Chondrocyte (in vitro differentiated cells): Measurements from ENCODE around the gene STK38L. TPM values are rescaled to one million over a fixed set of nuclear protein-coding genes. Genes with fewer than 3 reads are reported as not detected.
A peak's percentile ranks its signal among the peaks of the same experiment; 100 is the strongest.

Experiments used
- DNase-seq: peaks from one replicate; pipeline ENCODE4 v3.0.0; 2021; ENCODE audit warnings: mixed read lengths, low spot score
- H3K27ac Mint-ChIP-seq: one replicate; pipeline ENCODE4 v1.8.0; 2021; ENCODE audit warnings: mild to moderate bottlenecking, moderate library complexity, mixed read lengths; ENCODE audit not compliant: unreplicated experiment
- H3K27me3 Mint-ChIP-seq: 2 replicates; pipeline ENCODE4 v1.8.0; 2021; ENCODE audit warnings: low read depth, mixed read lengths
- H3K36me3 Mint-ChIP-seq: 2 replicates; pipeline ENCODE4 v1.8.0; 2021; ENCODE audit warnings: low read depth, mixed read lengths
- H3K4me1 Mint-ChIP-seq: 2 replicates; pipeline ENCODE4 v1.8.0; 2021; ENCODE audit warnings: low read depth, mild to moderate bottlenecking, mixed read lengths
- H3K4me3 Mint-ChIP-seq: one replicate; pipeline ENCODE4 v1.8.0; 2021; ENCODE audit warnings: mild to moderate bottlenecking, moderate library complexity, mixed read lengths; ENCODE audit not compliant: unreplicated experiment
- H3K9me3 Mint-ChIP-seq: 2 replicates; pipeline ENCODE4 v1.8.0; 2021; ENCODE audit warnings: low read depth, mixed read lengths
- total RNA-seq: library from RNA; stranded (reverse); gene quantifications from 3 replicates; pipeline ENCODE4 v1.2.1, GENCODE V29; 2021
- TF ChIP-seq, protein P1 (sequence below): fragments of 200-600 bp; sonication (generic); IDR thresholded peaks from 2 replicates; pipeline ENCODE4 v1.5.0; 2021; ENCODE audit warnings: antibody characterized with exemption, mild to moderate bottlenecking, moderate library complexity

The STK38L gene
- total RNA-seq, 1 donor from 2014 or later = 219 TPM

- H3K27ac Mint-ChIP-seq = peak overlapping the region; percentile 61
- H3K9me3 Mint-ChIP-seq = no peaks in the 10 kb centered on the region
Measured at GRCh38 chr12:27361372-27361771, 117.3 kb downstream of the STK38L start.

DNA sequence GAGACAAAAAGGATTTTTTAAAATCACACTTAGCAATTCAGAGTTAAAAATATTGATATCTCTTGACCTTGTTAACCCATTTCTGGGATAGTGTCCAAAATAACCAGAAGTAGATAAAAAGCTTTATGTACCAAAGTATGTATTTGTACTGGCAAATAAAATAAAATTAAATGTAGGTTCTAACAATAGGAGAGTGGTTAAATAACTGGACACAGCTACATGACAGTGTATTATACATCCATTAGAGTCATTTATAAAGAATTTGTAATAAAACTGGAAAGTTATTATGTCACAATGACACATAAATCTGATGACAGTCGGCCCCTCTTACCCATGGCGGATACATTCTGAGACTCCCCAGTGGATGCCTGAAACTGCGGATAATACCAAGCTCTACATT is 122.5 kb downstream of the STK38L start:
- no peaks in the 10 kb centered on the region for H3K27me3 Mint-ChIP-seq
- DNase-seq = no peak
- TF ChIP-seq, protein P1, sequence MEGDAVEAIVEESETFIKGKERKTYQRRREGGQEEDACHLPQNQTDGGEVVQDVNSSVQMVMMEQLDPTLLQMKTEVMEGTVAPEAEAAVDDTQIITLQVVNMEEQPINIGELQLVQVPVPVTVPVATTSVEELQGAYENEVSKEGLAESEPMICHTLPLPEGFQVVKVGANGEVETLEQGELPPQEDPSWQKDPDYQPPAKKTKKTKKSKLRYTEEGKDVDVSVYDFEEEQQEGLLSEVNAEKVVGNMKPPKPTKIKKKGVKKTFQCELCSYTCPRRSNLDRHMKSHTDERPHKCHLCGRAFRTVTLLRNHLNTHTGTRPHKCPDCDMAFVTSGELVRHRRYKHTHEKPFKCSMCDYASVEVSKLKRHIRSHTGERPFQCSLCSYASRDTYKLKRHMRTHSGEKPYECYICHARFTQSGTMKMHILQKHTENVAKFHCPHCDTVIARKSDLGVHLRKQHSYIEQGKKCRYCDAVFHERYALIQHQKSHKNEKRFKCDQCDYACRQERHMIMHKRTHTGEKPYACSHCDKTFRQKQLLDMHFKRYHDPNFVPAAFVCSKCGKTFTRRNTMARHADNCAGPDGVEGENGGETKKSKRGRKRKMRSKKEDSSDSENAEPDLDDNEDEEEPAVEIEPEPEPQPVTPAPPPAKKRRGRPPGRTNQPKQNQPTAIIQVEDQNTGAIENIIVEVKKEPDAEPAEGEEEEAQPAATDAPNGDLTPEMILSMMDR = no peak

More at GRCh38 chr12:27361372-27361771, 117.3 kb downstream of the STK38L start:
- H3K4me3 Mint-ChIP-seq = no peak overlapping the region
- TF ChIP-seq, protein P1 = no peak
- H3K4me1 Mint-ChIP-seq = peaks cover 24% of the 10 kb centered on the region
- H3K27me3 Mint-ChIP-seq = no peaks in the 10 kb centered on the region
- DNase-seq = no peak
- no peaks in the 10 kb centered on the region for H3K36me3 Mint-ChIP-seq

DNA sequence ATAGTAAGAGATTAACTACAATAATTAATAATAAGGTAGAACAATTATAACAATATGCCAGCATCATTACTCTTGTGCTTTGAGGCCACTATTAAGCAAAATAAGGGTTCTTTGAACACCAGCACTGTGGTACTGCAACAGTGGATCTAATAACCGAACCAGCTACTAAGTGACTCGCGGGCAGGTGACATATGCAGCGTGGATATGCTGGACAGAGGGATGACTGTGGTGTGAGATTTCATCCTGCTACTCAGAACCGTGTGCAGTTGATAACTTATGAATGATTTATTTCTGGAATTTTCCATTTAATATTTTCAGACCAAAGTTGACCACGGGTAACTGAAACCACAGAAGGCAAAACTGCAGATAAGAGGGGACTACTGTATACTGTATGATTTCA is 123.0 kb downstream of the STK38L start:
- Mint-ChIP-seq H3K27ac (no peak overlapping the region), H3K9me3 (no peaks in the 10 kb centered on the region), H3K36me3 (peaks cover 2% of the 10 kb centered on the region), H3K4me1 (peaks cover 3% of the 10 kb centered on the region), H3K4me3 (no peak overlapping the region), H3K27me3 (no peaks in the 10 kb centered on the region)
- DNase-seq = no peak
- TF ChIP-seq, protein P1 = no peak

More for the DNA sequence above, 122.5 kb downstream of the STK38L start:
- Mint-ChIP-seq H3K4me1 (peaks cover 7% of the 10 kb centered on the region), H3K36me3 (peaks cover 2% of the 10 kb centered on the region), H3K4me3 (no peak overlapping the region), H3K9me3 (no peaks in the 10 kb centered on the region), H3K27ac (no peak overlapping the region)

Other genes with a start within 250 kb of the STK38L start
- 43.1 to 55.9 TPM (median 43.8 TPM) in 3 replicates for gene TM7SF3, start 229.9 kb upstream of the STK38L start, total RNA-seq
- gene MED21, start 221.7 kb upstream of the STK38L start, total RNA-seq = 39.7 to 42.1 TPM (median 41.1 TPM) in 3 replicates
- gene C12orf71, start 161.7 kb upstream of the STK38L start, total RNA-seq = not detected in 3 replicates
- 9.0 to 12.0 TPM (median 11.6 TPM) in 3 replicates for gene BMAL2, start 88.5 kb downstream of the STK38L start, total RNA-seq
- gene SMCO2, start 202.4 kb downstream of the STK38L start, total RNA-seq = not detected in 3 replicates